AG20443 (cell line): ENCODE results near the gene APLP2.
"Not testable (repeated sequence)": the region's sequence is repeated elsewhere in the genome, so short reads cannot be mapped to it uniquely, and the experiment has no call there.

Experiments used
- DNase-seq: peaks from one replicate; pipeline ENCODE4 v3.0.0; 2012; ENCODE audit warnings: low spot score, mixed read lengths

The APLP2 gene

DNA sequence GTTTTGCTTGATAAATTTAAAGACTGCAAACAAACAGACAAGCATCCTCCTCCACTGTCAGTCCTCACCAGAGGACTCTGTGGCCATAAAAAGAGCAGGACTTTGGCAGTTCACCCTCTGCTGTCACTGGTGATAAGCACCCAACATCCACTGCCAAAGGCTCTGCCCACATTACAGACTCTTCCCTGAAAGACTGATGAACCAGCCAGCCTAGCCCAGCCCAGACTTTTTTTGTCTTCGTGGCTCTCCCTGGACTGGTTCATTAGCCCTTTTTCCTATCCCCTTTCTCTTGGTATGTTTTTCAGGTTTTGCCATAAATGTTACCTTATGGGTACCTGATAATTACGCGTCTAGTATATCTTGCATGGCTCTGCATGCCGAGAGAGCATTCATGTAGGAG, 104.9 kb downstream of the APLP2 start:
- no peak for DNase-seq

DNA sequence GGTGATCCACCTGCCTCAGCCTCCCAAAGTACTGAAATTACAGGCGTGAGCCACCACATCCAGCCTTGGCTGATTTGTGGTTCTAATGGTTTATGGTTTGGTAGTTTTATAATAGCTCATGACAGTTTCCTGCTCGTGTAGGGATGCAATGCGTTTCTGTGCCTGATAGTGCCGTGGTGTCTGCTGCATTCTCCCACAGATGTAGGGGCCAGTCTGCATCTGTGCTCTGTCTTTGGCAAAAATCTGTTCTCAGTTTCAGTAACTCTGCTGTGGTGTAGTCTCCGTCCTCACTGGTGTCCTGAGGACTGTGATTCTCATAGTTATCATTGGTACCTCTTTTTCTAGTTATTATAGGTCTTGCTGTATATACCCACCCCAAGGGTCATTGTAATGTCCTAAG, 106.2 kb downstream of the APLP2 start:
- DNase-seq = no peak

DNA sequence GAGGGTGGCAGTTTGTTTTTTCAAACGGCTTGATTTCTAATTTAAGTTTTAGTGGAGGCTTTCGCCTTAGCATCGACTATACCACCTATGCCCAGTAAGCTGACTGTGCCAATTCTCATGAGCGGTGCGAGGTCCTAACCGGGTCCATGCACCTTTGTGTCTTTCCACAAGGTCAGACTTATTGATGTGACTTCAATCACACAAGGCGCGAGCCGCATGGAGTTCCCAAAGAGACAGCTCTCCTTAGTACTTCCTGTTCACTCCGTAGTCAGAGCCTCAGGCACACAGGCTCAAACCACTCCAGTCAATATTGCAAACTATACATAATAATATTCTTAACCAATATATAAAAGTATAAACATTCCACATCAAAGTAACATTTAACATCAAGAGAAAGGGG, 108.1 kb downstream of the APLP2 start:
- no peak for DNase-seq

DNA sequence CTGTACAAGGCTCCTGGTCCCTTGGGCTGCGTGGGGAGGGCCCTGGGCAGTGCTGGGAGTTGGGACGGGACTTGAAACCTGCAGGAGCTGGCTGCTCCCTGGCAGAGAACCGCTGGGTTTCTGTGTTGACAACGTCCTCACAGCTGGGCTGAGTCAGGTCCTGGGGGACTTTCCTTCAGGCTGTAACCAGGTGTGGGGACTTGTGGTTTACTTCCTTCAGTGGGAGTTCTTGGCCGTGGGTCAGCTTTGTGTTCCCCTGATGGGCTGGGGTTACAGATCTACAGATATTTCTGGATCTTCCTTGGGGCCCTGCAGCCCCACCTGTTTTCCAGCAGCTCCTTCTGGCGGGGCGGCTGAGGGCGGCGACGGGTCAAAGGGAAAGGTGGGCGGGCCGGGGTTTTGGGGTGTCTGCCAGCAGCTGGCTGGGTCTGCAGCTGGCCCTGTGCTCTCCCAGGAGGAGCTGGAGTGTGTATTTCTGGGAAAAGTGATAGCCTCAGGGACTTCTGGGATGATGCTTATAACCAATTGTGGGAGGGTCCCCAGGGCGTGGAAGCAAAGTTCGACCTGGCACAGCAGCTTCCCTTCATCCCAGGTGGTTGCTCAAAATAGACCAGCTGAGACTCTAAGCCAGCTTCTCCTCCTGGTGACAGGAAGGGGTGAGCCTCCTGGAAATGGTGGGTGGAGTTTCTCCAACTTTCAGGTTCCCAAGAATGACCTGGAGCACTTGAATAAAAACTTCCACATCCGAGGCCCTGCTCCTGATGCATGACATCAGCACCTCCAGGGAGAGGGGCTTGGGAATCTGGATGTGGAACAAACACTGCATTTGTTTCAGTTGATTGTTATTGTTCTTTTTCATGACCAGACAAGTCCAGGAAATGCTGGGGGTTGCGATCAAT, 109.0 kb downstream of the APLP2 start:
- no peak for DNase-seq

DNA sequence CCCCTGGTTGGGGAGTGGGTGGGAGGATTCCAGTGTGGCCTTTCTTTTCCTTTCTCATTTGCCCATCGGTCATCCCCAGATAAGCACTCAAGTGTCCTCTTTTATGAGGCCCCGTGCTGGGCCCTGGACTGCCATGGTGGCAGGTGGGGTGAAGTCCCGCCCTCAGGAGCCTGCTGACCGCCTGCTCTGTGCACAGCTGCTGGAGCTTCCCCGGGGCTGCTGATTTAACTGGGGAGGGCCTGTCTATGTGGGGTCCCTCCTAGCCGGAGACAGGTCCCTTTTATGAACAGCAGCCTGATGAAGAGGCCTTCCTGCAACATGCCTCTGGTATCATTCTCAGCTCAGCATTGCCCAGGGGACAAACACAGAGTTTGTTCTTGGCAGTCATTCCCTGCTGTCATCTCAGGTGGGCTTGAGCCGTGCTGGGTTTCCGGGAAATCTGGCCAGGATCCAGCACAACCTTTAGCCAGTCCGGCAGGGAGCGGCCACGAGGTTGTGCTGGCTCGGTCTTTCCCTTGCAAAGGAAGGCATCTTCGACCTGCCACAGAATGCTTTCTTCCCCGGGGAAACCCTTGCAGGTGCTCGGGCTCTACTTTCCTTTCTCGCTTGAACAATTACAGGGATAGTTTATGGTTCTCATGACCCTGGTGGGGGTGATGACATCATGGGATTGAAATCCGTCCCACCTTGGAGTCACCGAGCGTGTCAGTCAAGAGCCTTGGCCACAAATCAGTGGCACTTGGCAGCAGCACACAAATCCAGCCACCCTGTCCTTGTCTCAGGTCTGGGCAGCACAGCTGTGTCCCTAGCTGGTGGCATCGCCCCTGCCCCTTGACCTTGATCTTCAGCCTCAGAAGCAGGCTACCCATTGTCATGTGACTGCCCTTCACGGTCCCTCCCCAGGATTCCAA, 110.0 kb downstream of the APLP2 start:
- no peak for DNase-seq

DNA sequence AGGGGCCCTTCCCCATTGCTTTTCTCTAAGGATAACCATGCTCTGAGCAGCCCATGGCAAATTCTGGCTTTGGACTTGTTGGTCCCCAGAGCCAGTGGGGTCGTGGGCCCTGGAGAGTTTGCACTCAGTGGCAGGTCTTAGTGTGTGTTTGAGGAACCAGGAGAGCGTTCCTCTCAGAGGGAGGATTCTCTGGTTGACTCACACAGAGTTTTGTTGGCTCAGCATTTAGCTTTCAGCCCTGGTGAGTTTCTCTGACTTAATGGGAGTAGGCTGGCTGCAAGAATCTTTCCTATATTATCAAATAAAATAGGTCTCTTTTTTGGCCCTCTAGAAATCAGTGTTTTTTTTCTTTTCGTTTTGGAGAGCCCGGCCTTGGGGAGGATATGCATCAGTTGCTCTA, 110.8 kb downstream of the APLP2 start:
- peak; percentile 62 for DNase-seq

DNA sequence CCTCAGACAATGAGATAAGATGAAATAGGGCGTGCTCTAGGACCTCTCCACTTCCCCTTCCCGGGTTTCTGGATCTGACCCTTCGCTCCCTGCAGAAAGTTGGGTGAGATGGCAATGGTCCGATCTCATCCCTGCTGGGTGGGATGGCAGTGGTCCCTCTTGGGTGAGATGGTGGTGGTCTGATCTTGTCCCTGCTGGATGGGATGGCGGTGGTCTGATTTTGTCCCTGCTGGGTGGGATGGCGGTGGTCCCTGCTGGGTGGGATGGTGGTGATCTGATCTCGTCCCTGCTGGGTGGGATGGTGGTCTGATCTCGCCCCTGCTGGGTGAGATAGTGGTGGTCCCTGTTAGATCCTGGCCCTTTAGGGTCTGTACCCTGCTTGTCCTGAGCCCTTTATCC, 111.2 kb downstream of the APLP2 start:
- DNase-seq = no peak

DNA sequence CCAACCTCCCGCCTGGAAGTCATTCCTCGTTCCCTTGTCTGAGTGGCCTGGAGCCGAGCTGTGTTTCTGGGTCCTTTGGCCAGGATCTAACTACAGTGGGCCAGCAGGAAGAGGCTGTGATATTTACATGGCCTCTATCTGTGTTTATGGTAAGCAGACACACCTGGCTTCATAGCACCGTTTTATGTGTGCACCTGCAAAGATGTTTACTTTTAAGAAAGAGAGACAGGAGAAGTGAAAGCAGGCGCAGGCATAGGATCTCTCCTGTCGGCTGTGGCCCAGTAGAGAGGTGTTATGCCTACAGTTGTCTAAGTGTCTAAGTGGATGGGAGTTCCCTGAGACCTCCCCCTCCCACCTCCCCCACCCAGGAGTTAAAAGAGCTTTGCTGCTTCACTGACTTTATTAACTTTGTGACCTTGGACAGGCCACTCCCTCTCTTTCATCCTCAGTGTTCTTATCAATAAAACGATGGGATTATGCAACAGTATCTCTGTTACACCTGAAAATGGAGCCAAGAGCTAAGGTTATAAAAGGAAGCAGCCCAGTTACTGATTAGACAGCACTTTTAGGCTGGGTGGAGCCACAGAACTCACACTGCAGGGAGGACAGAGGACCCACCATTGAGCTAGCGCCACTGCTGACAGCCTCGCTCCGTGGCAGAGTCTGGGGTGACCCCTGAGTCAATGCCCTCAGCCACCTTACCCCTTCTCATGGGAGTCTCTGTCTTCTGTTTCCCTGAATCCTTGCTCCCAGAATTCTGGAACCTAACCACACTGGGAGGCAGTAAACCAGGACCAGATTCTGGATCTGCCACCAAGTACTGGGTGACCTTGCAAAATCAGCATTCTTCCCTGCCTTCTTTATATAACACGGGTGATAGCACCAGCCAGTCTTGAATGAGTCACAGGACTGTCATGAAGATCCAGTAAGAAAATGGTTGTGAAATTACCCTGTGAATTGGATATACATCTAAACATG, 111.9 kb downstream of the APLP2 start:
- peak; percentile 84 for DNase-seq

DNA sequence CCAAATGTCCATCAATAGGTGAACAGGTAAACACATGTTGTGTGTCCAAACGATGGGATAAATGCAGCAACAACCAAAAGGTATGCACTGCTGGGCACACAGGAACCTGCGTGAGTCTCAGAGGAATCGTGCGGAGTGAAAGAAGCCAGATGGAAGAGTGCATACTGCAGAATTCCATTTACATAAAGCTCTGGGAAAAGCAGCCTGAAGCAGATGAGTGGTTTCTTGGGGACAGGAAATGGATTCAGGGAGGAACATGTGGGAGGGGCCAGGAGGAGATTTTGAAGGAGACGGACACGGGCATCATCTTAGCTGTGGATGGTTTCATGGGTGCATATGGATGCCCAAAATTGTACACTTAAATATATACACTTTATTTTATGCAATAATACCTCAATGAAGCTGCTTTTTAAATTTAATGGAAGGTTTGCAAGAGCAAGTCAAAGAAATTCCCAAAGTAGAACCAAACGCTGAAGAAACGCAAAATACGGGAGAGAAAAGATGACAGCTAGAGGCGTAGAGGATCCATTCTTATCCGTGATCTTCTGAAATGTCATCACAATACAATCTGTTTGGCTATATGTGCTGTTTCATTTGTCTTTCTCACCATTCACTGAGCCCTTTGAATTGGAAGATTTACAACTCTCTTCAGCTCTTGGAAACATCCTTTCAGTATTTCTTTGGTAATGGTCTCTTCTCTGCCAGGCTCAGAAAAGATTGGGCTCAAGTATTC, 114.3 kb downstream of the APLP2 start:
- DNase-seq = no peak

DNA sequence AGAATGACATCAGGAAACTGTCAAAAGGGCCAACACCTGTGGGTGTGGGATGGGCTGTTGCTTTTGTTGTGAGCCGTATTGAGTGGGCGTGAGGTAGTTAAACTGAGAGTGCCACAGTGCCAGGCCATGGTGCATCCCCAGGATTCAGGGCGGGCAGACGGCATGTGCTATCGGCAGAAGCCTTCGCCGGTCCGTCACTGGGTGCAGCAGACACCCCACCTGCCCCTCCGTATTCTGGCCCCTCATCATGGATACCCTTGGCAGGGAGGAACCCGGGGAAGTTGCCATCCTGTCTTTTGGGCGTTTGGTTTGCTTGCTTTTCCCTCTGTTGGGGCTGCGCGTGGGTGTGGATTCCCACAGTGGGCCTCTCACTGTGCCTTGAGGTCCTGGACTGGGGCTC, 117.4 kb downstream of the APLP2 start:
- DNase-seq = no peak

DNA sequence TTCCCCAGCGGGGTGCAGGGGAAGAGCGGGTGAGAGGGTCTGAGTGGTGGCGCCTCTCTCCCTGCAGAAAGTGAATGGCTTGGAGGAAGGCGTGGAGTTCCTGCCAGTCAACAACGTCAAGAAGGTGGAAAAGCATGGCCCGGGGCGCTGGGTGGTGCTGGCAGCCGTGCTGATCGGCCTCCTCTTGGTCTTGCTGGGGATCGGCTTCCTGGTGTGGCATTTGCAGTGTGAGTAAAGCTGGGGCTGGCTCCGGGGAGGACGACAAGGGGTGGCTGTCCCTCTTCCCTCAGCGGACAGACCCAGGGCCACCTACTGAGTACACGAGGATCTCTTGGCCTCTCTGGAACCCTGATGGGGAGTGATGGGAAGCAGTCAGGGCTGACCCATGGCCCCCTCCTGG, 118.4 kb downstream of the APLP2 start:
- DNase-seq = no peak

DNA sequence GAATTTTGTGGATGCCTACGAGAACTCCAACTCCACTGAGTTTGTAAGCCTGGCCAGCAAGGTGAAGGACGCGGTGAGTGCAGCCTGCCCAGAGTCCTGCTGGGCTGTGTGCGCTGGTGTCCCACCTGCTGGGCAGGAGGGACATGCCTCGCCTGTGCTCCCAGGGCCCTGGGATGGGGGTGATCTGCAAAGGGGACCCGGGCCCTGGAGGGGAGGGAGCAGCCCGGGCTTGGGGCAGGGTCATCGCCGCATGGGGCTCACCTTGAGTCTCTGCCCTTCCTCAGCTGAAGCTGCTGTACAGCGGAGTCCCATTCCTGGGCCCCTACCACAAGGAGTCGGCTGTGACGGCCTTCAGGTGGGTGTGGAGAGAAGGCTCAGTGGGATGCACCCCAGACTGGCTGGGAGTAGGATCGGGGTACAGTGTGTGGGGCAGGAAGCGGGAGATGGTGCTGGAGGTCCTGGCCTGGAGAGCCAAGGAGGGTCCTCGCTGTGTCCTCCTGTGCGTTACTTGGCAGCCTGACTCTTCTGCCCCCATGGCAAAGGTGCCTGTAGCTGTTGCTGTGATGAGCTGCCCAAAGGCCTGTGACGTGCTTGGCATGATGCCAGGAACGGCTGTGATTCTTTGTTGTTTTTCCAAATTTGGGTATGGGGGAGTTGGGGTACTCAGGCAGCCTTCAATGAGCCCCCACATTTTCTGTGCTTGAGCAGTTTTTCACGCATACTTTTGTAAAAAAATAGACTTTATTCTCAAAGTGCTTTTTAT, 119.1 kb downstream of the APLP2 start:
- DNase-seq = no peak

DNA sequence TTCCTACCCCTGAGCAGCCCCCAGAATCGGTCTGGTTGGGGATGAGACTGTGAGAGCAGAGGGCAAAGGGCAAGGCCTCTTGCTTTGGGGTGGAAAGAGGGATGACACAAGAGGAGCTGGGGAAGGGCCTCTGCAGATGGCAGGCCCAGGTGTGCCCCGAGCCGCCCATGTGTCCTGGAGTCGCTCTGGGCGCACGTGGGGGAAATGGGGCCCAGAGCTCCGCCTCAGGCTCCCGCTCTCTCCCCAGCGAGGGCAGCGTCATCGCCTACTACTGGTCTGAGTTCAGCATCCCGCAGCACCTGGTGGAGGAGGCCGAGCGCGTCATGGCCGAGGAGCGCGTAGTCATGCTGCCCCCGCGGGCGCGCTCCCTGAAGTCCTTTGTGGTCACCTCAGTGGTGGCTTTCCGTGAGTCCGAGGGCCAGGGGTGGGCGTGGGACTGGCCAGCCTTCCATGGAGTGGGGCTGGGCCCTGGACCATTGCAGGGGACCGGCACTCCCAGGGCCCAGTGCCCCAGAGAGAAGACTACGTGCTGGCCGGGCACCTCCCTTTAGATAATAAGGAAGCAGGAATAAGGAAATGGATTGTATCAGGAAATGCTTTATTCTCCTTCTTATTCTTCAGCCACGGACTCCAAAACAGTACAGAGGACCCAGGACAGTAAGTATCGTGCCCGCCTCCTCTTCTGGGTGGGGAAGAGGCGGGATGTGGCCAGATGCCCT, 120.0 kb downstream of the APLP2 start:
- no peak for DNase-seq

DNA sequence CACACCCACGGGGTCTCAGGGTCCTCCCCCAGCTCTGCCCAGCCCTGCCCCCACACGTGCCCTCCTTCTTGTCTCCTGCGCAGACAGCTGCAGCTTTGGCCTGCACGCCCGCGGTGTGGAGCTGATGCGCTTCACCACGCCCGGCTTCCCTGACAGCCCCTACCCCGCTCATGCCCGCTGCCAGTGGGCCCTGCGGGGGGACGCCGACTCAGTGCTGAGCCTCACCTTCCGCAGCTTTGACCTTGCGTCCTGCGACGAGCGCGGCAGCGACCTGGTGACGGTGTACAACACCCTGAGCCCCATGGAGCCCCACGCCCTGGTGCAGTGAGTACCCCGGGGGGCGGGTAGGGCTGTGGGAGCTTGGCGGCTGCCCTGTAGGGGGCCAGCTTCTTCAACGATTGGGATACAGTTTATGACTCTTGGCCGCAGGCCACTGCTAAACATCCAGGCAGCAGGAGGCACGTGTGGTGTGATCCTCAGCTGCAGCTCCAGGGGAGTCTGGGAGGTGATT, 120.7 kb downstream of the APLP2 start:
- no peak for DNase-seq

DNA sequence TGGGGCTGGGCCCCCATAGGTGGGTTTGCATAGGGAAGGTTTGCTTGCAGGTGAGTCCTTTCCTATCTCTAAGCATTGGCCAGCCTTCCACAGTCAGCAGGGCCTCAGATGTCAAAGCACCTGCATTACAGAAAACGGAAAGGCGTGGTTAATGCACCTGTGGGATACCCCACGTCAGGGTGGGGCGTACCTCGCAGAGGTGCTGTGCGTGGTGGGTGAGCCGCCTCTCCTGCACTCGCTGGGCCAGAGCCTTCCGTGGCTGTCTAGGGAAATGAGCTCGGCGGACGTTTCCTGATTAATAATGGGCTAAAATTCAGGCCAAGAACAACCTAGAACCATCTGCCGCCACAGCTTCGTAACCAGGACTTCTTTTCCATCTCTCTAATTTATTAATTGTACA, 122.2 kb downstream of the APLP2 start:
- DNase-seq = no peak

DNA sequence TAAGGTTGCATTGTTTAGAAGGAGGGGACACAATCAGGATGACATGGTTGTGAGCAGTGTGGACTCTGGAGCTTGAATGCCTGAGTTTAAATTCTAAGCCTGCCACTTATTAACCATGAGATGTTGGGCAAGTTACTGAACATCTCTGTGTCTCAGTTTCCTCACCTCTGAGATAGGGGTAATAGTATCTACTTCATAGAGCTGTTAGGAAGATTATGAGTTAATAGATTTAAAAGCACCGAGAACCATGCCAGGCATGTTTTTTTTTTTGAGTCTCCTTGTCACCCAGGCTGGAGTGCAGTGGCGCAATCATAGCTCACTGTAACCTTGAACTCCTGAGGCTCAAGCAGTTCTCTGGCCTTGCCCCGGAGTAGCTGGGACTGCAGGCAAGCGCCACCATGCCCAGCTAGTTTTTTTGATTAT, 123.2 kb downstream of the APLP2 start:
- no peak for DNase-seq

DNA sequence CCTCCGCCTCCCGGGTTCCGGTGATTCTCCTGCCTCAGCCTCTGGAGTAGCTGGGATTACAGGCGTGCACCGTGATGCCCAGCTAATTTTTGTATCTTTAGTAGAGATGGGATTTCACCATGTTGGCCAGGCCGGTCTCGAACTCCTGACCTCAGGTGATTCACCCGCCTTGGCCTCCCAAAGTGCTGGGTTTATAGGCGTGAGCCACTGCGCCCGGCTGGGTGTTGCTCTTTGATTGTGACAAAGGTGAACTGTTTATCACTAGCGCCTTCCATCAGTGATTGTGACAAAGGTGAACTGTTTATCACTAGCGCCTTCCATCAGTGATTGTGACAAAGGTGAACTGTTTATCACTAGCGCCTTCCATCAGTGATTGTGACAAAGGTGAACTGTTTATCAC, 123.9 kb downstream of the APLP2 start:
- DNase-seq = not testable (repeated sequence)
